ENCODE results near the gene HECW1.
"Not testable (repeated sequence)": the region's sequence is repeated elsewhere in the genome, so short reads cannot be mapped to it uniquely, and the experiment has no call there.

The HECW1 gene

DNA sequence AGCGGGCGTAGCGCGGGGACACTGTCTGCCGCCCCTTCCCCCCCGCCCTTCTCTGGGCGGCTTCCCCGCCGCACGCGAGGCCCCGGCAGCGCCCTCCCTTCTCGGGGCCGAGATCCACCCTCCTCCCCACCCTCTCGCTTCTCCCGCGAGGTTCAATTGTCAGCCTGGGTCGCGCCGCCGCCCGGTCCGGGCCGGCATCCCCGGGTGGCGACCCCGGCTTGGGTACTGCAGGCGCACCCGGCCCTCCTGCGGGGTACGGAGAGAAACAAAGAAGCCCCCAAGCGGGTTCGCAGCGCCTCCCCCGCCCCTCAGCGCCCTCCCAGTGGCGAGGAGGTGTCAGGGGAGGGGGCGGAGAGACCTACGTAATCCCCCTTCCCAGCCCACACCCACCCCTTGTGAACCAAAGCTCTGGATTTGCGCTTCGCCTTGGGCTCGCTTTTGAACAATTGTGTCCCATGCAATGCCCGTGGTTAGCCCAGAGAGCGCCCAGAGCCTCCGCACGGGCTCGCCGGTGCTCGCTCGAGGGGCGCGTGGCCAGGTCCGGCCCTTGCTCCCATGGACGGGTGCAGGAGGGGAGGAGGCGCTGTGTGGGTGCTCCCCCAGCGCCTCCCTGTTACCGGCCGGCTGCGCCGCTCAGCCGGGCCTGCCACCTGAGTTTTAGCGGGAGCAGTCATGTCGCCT lies 634 bp downstream of the HECW1 start:
- DNase-seq: no peak

DNA sequence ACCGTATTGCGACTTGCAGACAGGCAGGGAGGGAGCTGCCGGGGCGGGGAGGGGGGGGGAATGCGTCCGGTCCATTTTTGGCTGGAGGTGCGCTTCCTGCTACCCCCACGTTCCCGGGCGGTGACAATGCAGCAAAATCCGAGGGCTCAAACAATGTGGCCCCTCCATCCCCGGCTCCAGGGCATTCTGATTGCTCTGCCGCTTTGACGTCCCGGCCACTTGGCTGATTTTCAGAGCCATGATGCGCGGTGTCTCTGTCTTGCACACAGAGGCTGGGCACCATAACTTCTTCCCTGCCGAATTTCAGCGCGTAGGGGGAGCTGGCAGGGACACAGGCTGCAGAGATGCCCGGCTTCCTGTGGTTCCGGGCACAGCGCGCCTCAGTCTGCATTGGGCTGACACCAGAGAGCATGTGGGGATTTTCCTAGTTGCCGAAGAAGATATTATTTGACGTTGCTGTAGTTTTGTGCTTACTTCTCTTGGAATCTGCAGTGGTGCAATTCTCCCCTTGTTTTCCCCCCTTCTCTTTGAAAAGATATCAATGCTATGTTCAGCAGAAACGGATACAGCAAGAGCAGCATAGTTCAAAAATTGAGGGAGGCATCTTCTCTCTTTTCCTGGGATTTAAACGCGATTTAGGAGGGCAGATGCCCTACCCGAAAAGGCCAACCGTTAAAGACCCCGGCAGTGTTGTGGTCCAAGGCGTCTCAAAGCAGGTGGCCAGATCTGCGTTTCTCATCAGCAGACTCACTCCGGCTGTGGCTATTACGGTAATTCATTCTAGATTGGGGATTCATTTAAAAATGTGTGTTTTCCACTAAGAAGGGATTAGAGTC lies 1.4 kb downstream of the HECW1 start:
- DNase-seq: no peak

DNA sequence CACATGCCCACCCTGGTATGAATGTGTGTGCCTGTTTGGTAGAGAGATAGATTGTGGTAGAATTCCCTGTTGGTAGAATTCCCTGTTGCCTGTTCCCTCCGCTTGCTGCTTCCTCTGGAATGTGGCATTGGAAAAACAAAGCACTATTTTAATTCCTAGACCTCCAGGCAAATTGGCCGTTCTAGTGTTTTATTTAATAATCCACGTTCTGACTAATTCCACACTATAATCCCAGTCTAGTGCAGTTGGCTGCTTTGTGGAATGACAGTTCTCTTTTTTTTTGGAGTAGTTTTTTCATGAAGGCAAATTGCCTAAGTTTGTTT lies 2.0 kb downstream of the HECW1 start:
- no peak for DNase-seq

DNA sequence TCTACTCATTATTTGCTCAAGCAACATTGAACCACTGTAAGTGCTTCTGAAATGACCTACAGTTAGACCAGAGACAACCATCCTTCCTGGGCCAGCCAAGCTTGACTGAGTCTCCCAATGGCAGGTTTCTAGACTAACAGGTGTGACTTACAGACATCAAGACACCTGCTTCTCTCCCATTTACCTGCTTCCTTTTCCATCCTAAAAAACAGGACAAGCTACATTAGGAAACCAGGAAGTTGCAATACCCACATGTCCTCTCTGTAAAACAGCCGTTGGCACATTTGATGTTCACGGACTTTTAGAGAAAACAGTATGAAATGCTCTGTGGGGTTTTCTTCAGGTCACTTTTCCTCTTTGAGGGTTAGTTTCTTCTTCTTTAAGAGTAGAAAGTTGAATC lies 4.0 kb downstream of the HECW1 start:
- no peak for DNase-seq

DNA sequence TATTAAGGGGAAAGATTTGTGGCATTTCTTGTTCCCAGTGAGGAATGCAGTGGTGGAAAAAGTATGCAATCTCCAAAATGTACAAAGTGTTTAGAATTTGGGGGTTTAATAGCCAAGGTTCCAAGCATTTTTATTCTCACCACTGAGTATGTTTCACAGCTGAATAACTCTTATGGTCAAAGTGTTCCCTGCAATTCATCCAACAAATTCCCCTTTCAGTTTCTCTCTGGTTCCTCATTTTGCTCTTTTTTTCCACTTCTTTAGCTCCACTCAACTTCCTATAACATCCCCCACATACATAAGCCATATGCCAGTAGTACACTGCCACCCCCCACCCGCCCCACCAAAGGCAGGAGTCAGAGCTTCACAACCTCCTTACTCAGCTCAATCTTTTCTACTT lies 4.6 kb downstream of the HECW1 start:
- DNase-seq: no peak

DNA sequence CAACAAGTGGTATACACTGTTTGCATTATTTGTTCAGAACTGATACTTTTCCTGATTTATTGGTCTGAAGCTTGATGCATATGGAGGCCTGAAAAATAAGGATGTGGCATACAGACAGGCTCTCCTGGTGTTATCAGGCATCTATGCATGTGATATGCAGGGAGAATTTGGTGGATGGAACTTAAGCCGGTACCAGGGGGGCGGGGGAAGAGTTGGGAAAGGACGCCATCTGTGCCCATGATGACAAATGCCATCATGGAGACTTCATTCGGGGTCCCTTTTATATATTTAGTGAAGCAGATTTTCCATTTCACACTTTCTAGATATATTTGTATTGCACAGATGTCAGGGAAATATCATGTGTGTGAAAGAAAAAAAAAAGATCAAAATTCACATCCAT lies 5.4 kb downstream of the HECW1 start:
- DNase-seq: no peak

DNA sequence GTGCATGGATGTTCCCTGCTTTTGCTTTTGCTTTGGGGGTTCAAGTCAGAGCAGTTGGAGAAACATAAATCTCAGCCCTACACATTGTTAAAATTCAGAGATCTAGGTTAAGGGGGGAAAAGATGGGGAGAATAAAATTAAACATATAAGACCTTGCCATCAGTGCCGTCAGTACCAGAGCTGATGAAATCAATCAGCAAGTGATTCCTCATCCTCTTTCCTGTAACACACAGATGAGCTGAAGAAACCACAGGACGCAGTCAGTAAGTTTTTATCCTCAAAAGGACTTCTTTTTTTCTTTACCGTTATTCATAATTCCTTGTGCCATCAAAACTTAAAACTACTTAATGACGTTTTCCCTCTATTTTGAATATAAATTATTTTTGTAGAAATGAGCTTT lies 5.9 kb downstream of the HECW1 start:
- no peak for DNase-seq

DNA sequence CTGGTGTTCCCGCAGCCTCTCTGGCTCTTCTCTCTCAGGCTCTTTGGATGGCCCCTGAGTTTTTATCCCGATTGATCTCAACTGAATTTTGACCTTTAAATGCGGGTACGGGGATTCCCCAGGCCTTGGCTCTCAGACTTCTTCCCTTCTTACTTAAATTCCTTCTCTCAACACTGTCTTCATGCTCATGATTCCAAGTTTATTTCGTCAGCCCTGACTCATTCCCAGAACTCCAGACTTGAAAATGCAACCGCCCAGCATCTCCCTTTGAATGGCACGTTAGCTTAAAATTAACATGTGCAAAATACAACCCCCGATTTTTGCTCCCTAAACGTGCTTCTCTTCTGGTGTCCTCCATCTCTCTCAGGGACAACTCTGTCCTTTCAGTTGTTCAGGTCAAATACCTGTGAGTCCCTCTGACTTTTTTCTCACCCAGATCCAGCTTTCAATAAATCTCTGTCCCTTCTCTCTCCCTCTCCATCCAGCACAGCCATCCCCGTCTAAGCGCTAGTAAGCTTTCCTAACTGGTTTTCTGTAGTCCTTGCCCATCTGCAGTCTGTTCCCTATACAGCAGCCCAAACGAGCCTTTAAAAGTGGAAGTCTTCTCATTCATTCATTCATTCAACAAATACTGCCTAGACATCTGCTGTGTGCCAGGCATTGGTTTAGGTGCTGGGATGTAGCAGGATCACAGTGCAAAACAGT lies 7.1 kb downstream of the HECW1 start:
- DNase-seq: no peak

DNA sequence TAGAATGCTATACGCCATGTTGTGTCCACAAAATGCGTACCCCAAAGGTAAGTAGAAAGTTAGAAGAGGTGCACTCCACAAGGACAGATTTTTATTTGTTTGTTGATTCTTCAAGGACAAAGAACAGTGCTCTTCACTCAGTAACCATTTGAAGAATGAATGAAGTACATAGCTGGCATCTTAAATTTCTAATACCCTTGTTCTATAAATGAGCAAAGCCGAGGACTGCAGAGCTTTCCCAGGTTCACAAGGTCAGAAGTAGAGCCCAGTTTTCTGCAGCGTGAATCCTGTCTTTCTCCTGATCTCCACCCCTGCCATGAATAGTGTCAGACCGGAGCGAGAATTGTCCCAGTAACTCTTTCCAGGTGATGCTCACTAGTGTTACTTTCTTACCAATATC lies 9.5 kb downstream of the HECW1 start:
- DNase-seq: no peak

DNA sequence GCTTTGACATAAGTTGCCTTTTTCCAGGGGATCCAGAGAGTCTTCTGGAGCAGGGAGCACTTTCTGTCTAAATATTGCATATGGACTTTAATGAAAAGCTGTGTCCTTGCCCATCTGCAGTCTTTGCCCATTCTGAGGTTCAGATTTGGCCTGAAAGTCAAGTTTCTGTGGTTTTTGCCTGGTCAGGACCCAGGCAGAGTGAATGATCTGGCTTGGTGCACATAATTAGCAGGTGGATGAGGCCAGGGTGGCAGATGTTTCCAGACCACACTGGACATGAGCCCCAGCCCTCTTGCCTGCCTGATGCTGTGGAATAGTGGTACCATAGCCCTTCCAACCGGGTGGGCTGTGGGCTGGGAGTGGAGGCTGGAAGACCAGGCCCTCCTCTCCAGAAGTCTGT lies 11.0 kb downstream of the HECW1 start:
- DNase-seq: no peak

DNA sequence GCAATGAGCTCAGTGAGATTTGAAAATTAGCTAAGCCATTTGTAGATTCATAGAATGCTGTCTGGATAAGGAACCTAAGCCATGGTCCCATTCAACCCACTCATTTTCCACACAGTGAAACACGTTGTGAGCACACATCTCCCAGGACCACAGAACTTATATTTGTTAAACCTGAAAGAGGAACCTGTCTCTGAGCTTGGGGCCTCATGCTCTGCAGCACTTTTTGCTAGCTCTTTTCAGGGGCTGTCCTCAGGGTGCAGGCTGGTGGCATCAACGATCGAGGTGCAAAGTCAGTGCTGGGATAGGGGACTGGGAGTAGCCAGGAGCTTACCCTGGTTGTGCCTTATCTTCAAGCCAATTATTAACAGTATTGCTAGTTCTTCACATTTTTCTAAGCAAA lies 11.9 kb downstream of the HECW1 start:
- DNase-seq: no peak

DNA sequence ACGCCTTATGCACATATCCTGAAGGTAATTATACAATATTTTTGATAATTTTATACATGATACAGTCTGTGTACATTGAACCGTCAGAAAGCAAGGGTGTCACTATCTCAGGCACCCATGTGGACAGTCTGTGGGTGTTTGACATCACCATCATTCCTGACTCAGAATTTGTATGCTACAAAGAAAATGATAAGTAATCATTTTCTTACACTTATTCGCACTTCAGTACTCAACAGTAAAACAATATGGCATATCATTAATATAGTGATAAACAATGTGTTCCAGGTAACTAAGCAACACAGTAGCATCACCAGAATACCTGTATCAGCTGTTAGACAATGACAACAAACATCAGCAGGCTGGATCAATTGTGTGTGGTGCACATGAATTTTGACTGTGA lies 17.9 kb downstream of the HECW1 start:
- no peak for DNase-seq

DNA sequence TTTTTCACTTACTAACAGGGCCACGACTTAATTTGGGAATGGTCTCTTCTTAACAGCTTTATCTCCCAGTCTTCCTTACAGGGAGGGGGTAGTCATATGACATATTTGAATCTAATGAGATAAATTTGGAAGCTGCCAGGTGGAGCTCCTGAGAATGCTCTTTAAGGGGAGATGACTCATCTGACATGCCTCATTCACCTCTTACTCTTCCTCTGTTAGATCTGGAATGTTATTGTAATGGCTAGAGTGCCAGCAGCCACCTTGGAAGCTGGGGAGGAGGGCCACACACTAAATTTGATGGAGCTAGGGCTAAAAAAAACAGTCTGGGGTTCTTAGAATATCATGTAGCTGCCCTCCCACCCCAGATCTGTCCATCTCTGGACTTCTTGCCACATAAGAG lies 22.7 kb downstream of the HECW1 start:
- DNase-seq: no peak

DNA sequence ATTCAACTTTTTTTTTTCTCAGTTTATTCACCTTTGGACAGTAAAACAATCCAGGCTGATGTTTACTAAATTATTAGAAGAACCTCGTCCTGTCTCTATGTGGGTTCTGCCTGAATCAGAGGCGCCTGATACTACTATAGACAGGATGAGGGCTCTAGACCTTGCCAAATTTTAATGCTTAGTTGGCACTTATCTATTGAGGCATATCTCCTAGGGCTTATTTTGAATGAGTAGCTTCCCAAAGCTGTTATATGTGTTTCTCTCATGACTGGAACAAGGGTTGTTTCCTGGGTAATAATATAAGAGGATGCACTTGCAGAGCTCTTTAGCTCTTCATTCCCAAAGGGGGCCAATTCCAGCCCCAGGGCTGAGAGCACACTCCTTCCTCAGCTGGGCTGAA lies 23.6 kb downstream of the HECW1 start:
- no peak for DNase-seq

DNA sequence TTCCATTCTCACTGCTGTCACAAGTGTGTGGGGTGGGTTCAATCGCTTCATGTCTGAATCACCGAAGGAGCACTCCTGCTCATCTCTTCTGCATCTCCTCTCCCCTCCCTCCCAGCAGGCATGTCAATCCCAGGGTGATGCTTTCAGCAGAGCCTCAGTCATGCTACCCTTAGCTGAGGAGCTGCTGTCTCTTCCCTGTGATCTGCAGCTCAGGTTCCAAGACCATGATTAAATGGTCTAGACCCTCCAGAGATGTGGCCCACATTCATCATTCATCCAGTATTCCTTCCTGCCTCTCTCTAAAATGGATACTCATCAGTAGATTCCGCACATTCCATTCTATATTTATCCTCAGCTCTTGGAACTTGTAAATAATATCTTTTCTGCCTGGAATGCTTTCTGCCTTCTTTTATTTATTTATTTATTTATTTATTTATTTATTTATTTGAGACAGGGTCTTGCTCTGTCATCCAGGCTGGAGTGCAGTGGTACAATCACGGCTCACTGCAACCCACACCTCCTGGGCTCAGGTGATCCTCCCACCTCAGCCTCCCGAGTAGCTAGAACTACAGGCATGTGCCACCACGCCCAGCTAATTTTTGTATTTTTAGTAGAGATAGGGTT lies 24.8 kb downstream of the HECW1 start:
- DNase-seq: not testable (repeated sequence)

DNA sequence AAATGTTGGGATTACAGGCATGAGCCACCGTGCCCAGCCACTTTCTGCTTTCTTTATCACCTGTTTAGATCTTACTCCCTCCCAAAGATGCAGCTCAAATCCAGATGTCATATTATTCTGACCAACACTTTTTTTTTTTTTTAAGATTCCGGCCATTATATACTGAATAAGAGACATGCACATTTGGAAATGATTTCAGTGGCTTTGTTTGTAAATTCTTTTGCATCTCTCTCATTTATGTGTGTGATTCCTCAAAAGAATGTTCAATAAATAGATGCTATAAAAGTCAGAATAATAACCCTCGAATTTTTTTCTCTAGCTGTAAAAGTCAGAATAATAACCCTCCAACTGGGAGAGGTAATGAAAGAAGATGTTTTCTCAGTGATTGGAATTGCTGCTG lies 25.4 kb downstream of the HECW1 start:
- DNase-seq: no peak

DNA sequence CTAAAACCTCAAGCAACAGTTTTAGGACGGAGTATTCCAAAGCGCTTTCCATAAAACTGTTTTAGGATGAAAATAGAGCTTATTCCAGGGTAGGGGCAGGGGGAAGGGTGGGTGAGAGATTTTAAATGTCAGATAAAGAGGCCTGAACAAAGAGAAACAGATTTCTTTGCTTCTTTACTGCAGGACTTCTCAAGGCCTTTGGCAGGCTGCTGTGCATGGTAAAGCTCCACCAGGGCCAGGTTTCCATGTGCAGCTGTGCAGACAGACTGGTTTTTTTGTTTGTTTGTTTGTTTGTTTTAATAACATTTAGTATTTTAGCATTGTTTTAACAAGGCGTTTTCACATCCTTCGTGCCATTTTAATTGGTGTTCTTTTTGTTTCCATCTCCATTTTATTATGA lies 26.3 kb downstream of the HECW1 start:
- no peak for DNase-seq

DNA sequence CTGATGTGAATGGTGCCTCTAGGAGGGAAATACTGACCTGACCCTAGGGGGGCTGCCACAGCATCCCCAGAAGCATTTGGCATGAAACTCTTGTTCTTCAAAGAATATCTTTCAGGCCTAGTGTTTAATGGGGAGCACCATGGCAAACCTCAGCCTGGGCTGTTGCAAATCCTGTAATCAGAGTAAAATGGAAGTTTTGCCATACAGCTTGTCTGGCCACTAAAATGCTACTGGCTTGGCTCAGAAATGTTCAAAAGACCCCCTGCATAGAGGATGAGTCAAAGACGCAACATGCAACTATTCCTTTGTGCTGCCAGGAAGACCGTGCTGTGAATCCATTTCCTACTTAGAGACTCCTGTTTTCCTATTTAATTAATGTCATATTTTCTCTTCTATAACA lies 26.7 kb downstream of the HECW1 start:
- no peak for DNase-seq

DNA sequence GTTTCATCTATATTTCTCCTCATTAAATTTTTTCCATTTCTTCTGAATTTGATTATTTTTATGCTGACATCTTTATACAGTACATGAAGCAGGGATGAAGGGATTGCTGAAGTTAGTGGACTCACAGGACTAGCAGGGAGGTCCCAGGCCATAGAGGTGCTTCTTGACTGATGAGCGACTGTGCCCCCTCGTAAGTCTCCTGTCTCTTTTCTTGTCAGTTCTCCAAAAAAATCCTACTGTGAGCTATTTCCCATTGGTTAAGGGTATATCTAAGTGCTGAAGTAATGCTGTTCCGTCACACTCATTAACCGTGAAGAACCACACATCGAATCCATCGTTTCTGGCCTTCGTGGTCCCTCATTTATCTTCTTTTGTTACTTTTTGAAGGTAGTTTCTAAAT lies 27.7 kb downstream of the HECW1 start:
- DNase-seq: no peak

DNA sequence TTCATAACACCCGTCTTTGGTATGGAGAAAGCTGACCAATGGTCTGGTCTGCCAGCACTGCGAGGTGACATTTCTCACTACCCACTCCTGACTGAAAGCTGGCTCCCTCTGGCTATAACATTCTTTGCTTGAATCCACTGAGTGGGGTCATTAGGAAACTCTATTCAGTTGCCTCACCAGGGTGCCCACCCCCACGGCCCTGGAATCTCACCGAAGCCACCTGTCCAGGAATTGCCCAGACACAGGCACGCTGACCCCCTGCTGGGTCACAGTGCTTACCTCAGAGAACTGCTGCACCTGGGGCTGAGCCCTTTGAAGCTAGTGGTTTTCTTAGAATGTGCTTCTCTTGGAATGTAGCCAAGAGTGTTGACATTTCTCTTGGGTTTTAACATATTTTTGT lies 28.6 kb downstream of the HECW1 start:
- no peak for DNase-seq

DNA sequence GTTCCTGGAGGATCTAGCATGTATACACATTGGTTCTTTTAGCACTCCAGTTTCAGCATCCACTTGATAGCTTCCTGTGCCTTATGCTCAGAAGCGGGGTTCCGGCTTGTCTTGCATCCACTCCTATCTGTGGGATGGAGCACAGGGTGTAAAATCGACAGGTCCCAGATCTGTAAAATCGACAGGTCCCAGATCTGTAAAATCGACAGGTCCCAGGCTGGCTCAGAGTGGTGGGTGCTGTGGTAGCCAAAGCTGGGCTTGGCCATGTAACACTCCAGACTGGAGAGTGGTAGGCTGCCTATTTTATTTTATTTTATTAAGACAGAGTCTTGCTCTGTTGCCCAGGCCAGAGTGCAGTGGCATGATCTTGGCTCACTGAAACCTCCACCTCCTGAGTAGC lies 30.3 kb downstream of the HECW1 start:
- DNase-seq: no peak

DNA sequence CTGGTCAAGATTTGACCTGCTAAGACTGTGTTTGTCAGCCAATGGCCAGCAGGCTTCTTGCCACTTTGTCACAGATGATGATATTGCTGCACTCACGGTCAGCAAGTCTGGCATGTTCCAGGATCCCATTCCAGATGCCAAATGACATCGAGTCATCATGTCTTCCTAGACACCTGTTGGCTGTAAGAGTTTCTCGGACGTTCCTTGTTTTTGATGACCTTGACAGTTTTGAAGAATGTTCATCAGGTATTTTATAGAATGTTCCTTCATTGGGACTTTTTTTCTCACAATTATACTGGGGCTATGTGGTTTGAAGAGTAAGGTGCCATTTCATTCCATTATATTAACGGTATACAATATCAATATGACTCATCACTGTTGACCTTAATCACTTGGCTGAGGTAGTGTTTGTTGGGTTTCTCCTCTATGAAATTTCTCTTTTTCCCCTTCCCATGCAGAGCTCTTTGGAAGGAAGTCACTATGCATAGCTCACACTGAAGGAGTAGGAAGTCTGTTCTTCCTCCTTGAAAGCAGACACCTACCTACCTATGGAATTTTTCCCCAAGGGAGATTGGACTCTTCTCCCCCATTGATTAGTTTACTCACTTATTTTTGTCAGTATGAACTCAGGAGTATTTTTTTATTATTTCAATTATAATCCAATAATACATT lies 31.6 kb downstream of the HECW1 start:
- no peak for DNase-seq

DNA sequence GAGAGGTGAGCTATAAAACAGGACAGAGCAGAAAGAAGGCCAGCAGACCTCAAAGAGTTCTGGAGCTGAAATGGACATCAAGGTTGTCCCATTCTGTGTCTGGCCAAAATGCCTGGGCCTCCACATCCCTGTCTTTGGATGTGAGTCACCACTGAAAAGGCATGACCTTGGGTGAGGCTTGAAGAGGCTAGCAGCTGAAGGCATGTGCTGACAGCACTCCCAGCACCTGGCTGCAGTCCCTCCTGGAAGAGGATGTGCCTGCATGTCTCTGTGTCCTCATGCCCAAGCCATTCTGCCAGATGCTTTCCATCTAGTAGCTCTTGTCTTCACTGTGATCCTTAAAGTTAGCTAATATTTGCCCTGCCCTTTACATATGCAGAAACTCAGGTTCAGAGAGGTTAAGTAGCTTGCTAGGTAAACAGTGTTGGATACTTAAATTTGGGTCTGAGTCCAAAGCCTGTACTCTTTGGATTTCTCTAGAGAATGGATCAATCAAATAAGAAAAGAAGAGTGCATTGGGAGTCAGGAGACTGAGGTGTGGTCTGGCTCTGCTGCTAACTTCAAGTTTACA lies 35.8 kb downstream of the HECW1 start:
- DNase-seq: no peak

Data from hematopoietic multipotent progenitor cell treated with erythropoietin and hydrocortisone succinate and interleukin-3 and kit ligand, for 6 days (in vitro differentiated cells).